GM12801 (cell line): ENCODE measurements around the gene PCNX1.

ENCODE experiments used
- CTCF ChIP-seq: IDR thresholded peaks from one replicate; pipeline ENCODE4 v1.5.1; 2011; ENCODE audit warnings: control low read depth; ENCODE audit not compliant: insufficient read length; ENCODE audit errors: extremely low read depth

Gene PCNX1

DNA sequence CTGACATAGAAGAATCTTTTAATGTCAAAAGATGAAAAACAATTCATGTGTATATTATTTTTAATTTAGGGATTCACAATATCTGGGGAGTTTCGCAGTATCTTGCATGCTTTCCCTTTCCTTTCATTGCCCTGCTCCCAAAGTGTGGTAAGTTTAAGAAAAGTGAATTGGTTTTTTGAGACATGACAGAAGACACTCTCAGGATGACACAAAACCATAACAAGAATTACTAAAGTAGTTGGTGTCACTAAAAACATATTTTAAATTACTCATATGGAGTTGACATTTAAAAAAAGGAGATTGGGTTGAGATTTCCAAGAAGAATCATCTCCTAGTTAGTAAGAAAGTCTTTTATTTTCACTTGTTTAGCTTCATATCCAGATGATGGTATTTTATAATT is 5.1 kb upstream of the PCNX1 start:
- no peak for TF ChIP-seq CTCF

DNA sequence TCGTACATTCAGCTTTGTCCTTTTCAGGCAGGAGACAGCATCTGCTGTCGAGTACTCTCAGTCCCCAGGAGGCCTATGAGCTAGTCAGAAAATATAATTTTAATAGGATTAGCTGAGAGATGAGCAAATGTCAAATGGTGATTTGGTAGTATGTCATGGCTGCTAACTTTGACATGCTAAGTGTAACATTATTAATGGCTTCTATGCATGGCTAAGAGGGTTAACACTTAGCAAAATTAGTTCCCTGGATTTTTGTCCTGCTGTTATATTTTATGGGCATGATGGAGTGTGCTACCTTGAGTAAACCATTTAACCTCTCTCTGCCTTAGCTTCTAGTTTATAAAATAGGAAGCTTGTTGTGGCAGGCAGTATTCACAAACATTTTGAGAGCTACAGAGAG is 2.9 kb upstream of the PCNX1 start:
- TF ChIP-seq CTCF, result no peak

- no peak for TF ChIP-seq CTCF
These were observed 2.0 kb upstream of the PCNX1 start for GRCh38 chr14:70905301-70905700.

- no peak for TF ChIP-seq CTCF
These were observed 475 bp upstream of the PCNX1 start for GRCh38 chr14:70906793-70907175.

DNA sequence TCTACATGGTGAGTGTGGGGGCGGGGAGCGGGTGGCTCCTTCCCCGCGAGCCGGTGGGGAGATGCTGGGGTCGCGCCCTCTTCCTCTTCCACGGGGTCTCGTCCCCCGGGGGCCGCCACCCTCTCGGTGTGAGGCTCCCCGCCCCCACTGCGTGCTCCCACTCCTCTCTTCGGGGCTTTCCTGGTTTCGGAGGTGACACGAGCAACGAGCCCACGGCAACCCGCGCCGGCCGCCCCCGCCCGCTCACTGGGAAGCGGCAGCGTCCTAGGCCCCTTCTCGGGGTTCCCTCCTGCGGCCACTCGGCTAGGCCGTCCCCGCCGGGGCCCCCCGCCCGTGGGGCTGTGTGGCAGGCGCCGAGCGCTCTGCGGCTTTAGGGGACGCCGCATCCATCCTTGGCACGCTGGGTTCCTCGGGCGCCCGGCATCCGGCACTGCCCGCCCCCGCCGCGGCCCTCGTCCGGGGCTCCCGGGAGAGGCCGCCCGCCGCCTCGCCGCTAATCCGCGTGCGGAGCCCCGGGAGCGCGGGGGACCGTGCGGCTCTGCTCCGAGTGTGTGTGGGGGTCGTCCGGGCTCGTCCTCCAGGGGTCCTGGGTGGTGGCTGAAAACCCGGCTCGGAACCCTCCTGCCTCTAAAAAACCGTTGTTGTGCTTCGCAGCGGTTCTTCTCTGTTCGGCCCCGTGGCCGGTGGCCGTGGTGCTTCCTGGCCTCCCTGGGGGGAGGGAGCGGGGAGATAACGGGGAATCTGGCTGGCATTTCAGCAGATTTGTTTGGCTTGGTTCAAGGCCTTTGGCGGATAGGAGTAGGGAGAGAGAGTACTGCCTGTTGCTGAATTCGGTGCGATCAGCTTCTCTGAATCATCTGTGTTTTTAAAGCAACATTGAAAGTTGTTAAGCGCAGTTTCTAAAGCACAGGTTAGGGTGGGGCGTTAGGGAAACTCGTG is 1.0 kb downstream of the PCNX1 start:
- no peak for TF ChIP-seq CTCF

DNA sequence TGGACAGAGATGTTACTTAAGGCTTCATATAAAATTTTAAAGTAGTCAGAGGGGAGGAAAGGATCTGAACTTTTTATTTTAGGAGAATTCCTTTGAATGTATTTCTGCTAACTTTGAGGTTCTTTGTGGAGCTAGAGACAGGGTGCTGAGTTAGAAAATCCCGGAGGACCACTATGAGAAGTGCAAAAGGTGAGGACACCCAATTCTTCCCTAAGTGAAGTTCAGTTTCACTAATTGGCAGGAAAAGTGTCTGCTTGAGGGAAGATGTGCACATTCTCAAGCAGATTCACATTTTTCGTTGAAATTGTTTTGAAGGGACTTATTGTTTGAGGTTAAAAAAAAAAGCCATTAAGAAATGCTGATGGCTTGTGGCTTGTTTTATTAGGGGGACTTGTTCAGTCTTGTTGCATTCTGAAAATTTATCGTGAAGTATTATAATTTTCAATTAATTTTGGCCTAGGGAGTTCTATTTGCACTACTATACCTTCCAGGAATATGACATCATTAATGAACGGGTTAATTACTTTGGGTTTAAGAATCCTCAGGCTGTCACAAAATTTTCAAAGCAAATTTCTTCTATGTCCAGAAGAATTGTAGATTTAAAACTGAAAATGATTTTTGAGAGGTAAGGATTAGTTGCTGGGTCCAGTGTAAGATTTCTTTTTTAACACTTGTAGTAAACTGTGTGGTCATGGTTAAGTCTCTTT is 1.8 kb downstream of the PCNX1 start:
- TF ChIP-seq CTCF, result no peak

DNA sequence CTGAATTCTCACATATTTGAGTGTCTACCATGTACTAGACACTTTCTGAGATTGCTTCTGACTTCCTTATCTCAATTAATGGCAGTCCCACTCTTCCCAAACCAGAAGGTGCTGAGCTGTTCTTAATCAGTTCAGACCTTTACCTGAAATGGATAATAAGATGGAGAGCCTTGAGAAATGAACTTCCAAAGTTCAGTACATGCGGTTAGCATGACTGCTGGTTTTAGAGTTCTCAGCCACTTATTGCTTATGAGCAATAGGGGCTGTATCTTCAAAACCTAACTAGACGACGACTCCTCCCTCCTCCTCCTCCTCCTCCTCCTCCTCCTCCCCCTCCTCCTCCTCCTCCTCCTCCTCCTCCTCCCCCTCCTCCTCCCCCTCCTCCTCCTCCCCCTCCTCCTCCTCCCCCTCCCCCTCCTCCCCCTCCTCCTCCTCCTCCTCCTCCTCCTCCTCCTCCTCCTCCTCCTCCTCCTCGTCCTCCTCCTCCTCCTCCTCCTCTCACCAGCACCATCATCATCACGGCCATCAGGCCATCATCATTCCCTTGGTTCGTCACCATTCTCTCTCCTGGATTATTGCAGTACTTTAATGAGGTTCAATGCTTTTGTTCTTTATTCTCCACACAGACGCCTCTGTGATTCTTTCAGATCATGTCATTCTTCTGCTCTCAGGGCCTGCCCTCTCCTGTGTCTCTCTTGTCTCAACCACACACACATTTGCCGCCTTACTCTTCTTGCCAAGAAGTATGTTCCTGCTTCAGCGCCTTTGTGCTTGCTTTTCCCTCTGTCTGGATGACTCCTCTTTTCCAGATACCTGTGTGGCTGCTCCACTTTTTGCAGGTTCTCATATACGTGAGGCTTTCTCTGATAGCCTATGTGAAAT is 2.7 kb downstream of the PCNX1 start:
- no peak for TF ChIP-seq CTCF
